ENCODE measurements around the gene GOLIM4.

The GOLIM4 gene

DNA sequence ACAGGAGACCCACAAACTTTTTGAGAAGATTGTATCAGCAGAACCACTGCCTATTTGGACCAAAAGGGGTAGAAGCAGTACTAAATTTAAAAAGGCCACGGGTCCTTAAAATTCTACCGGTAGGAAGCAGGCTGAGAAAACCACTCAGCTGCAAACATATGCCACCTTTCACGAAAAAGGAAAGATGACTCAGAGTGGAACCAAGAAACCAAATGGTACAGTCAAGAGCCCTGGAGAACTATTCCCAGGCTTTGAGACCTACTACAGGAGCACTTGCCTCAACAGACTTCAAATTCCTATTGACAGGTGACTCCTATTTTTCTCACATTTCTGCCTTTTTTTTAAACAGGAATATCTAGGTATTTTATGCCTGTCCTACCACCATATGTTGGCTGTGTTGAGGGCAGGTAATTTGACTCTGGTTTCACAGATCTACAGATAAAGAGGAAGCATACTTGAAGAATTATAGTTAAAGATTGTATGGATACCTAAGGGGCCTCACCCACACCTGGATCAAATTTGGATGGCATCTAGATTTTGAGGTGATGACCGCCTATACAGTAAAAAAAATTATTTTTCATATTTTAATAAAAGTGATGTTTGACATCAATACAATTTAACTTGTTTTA lies 10.1 kb downstream of the GOLIM4 start:
- DNase-seq (ENCODE audit: extremely low read depth, insufficient read length) = peak; percentile 26
- H3K27me3 ChIP-seq (replicated peaks; ENCODE audit: control insufficient read depth, insufficient read depth, low read length) = no peaks in the 10 kb centered on the region
- no peak overlapping the region for H3K4me3 ChIP-seq (replicated peaks; ENCODE audit: low read depth, low read length)
- TF ChIP-seq, protein P1, sequence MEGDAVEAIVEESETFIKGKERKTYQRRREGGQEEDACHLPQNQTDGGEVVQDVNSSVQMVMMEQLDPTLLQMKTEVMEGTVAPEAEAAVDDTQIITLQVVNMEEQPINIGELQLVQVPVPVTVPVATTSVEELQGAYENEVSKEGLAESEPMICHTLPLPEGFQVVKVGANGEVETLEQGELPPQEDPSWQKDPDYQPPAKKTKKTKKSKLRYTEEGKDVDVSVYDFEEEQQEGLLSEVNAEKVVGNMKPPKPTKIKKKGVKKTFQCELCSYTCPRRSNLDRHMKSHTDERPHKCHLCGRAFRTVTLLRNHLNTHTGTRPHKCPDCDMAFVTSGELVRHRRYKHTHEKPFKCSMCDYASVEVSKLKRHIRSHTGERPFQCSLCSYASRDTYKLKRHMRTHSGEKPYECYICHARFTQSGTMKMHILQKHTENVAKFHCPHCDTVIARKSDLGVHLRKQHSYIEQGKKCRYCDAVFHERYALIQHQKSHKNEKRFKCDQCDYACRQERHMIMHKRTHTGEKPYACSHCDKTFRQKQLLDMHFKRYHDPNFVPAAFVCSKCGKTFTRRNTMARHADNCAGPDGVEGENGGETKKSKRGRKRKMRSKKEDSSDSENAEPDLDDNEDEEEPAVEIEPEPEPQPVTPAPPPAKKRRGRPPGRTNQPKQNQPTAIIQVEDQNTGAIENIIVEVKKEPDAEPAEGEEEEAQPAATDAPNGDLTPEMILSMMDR (IDR thresholded peaks at IDR 0.05; ENCODE audit: insufficient read depth, low read length, poor library complexity, severe bottlenecking) = no peak
- no peaks in the 10 kb centered on the region for H3K36me3 ChIP-seq (ENCODE audit: control insufficient read depth, insufficient read depth, low read length)

DNA sequence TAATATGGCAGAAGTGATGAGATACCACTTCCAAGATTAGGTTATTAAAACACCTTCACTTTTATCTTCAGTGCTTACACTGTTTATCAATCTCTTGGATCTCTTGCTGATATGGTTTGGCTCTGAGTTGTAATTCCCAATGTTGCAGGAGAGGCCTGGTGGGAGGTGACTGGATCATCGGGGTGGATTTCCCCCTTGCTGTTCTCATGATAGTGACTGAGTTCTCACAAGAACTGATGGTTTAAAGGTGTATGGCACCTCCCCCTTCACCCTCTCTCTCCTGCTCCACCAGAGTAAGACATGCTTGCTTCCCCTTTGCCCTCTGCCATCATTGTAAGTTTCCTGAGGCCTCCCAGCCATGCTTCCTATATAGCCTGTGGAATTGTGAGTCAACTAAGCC lies 11.8 kb downstream of the GOLIM4 start:
- H3K36me3 ChIP-seq (ENCODE audit: control insufficient read depth, insufficient read depth, low read length) = no peaks in the 10 kb centered on the region
- TF ChIP-seq, protein P1 (IDR thresholded peaks at IDR 0.05; ENCODE audit: insufficient read depth, low read length, poor library complexity, severe bottlenecking) = no peak

DNA sequence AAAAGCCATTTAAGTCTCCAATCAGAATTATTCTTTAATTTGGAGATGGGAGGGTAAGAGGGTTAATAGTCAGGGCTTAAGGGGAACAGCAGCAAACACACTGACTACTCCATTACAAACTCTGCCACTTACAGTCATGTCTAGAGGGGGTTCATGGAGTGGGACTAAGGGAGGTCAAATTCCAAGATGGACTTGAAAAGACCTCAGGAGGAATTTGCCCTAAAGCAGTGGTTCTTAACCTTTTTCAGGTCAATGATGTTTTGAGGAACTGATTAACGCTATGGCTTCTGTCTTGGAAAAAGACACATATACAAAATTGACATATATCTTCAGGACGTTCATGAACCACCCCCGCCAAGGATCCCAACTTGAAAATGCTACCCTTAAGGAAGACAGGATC lies 13.9 kb downstream of the GOLIM4 start:
- TF ChIP-seq, protein P1 (IDR thresholded peaks at IDR 0.05; ENCODE audit: insufficient read depth, low read length, poor library complexity, severe bottlenecking) = no peak
- Histone ChIP-seq H3K36me3 (ENCODE audit: control insufficient read depth, insufficient read depth, low read length) (no peaks in the 10 kb centered on the region; the same call in none of the 2 replicates), H3K27me3 (replicated peaks; ENCODE audit: control insufficient read depth, insufficient read depth, low read length) (no peaks in the 10 kb centered on the region), H3K4me3 (replicated peaks; ENCODE audit: low read depth, low read length) (no peak overlapping the region)
- DNase-seq (ENCODE audit: extremely low read depth, insufficient read length) = no peak

More for the DNA sequence above, 11.8 kb downstream of the GOLIM4 start:
- Histone ChIP-seq H3K27me3 (replicated peaks; ENCODE audit: control insufficient read depth, insufficient read depth, low read length) (no peaks in the 10 kb centered on the region), H3K4me3 (replicated peaks; ENCODE audit: low read depth, low read length) (no peak overlapping the region)
- no peak for DNase-seq (ENCODE audit: extremely low read depth, insufficient read length)

DNA sequence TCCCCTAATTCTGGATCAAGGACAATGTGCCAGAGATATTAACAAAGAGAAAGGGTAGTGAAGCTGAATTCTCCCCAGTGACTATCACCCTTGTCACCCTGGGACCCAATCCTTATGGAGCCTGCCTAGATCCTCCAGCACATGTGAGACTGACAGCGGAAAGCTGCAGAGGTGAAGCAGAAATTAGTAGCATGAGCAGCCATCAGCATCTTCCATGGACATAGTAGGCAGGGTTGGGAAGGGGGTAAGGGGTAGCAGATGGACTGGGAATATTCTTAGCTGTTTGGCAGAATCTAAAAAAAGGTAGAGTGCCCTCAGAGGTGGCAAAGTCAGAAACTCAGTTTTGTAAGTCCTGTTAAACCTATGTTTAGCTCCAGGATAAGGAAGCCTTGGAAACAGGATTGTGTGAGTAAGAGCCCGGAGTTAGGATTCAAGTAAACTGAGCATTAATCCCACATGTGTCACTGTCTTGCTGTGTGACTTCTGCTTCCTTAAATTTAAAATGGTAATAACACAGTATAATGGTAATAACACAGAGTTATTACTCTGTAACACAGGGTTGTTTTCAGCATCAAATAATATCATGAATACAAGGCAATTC lies 14.5 kb downstream of the GOLIM4 start:
- no peaks in the 10 kb centered on the region; the same call in none of the 2 replicates for H3K36me3 ChIP-seq (ENCODE audit: control insufficient read depth, insufficient read depth, low read length)
- no peak for DNase-seq (ENCODE audit: extremely low read depth, insufficient read length)
- H3K27me3 ChIP-seq (replicated peaks; ENCODE audit: control insufficient read depth, insufficient read depth, low read length) = no peaks in the 10 kb centered on the region
- TF ChIP-seq, protein P1 (IDR thresholded peaks at IDR 0.05; ENCODE audit: insufficient read depth, low read length, poor library complexity, severe bottlenecking) = no peak
- H3K4me3 ChIP-seq (replicated peaks; ENCODE audit: low read depth, low read length) = no peak overlapping the region

DNA sequence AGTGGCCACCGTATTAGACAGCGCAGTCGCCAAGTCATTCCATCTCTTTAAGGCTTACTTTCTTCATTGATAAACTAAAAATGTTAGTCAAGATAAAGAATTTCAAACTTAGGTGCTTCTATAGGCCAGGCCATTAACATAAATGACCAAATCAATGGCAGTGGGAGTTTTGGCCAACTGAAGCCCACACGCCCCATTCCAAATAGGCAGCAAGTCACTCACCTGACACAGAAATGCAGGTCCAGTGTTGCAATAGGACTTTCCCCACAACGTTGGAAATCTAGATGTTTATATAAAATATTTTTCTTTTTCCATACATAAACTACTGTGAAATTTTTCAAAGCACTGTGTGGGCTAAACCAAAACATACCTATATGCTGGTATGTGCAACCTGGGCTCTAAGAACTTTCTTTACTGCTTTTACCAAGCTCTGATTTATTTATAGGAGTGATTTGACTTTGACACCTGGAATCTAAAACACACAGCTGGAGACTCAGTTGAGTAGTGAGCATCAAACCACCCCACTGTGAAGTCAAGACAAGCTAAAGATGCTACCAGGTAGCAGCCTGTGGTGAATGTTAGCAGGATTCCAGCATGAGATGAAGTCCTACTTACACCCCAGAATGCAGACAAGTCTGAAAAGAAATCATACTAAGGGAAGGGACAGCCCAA lies 15.1 kb downstream of the GOLIM4 start:
- DNase-seq (ENCODE audit: extremely low read depth, insufficient read length) = no peak
- TF ChIP-seq, protein P1 (IDR thresholded peaks at IDR 0.05; ENCODE audit: insufficient read depth, low read length, poor library complexity, severe bottlenecking) = no peak
- H3K36me3 ChIP-seq (ENCODE audit: control insufficient read depth, insufficient read depth, low read length) = no peaks in the 10 kb centered on the region; the same call in none of the 2 replicates
- no peaks in the 10 kb centered on the region for H3K27me3 ChIP-seq (replicated peaks; ENCODE audit: control insufficient read depth, insufficient read depth, low read length)
- H3K4me3 ChIP-seq (replicated peaks; ENCODE audit: low read depth, low read length) = no peak overlapping the region

Data from GM06990 (cell line).